ENCODE measurements around the gene VSTM4.

- TF ChIP-seq EZH2 (IDR thresholded peaks at IDR 0.05; ENCODE audit: insufficient read depth, poor library complexity, severe bottlenecking) (no peak), EZH2phosphoT487 (IDR thresholded peaks at IDR 0.05; ENCODE audit: insufficient read depth, low read depth) (no peak)
Observed at GRCh38 chr10:49104323-49104722, 11.0 kb downstream of the VSTM4 start.
